ENCODE results near the gene HCN4. TPM values are rescaled to one million over a fixed set of nuclear protein-coding genes. Genes with fewer than 3 reads are reported as not detected.

Gene HCN4
- total RNA-seq, 1 experiment from 2014 or later, result 0.07 TPM

DNA sequence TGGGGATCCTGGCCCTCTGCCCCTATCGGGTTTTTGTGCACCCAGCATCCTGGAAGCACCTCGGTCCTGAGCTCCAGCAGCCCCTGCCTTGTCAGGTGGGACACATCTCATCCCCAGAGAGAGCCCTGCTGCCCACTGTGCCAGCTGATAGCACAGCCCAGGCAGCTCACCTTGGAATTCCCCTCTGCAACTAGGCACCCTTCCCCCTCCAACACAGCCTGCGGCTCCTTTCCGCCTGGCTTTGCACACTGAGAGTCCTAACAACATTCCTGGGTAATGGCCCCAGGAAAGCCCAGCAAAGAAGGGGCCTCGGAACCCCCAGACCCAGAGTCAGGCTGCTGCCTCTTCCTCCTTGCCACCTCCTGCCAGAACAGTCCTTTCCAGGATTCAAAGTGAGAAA, 5.9 kb downstream of the HCN4 start:
- H3K27me3 Mint-ChIP-seq (ENCODE audit: unreplicated experiment), result peaks cover 98% of the 10 kb centered on the region
- peaks cover 4% of the 10 kb centered on the region for H3K36me3 Mint-ChIP-seq (ENCODE audit: insufficient read depth, unreplicated experiment)
- TF ChIP-seq, protein P1, sequence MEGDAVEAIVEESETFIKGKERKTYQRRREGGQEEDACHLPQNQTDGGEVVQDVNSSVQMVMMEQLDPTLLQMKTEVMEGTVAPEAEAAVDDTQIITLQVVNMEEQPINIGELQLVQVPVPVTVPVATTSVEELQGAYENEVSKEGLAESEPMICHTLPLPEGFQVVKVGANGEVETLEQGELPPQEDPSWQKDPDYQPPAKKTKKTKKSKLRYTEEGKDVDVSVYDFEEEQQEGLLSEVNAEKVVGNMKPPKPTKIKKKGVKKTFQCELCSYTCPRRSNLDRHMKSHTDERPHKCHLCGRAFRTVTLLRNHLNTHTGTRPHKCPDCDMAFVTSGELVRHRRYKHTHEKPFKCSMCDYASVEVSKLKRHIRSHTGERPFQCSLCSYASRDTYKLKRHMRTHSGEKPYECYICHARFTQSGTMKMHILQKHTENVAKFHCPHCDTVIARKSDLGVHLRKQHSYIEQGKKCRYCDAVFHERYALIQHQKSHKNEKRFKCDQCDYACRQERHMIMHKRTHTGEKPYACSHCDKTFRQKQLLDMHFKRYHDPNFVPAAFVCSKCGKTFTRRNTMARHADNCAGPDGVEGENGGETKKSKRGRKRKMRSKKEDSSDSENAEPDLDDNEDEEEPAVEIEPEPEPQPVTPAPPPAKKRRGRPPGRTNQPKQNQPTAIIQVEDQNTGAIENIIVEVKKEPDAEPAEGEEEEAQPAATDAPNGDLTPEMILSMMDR (IDR thresholded peaks at IDR 0.05; ENCODE audit: unreplicated experiment), result no peak
- H3K4me1 Mint-ChIP-seq (ENCODE audit: low read depth, unreplicated experiment), result no peaks in the 10 kb centered on the region
- no peak for DNase-seq
- no peak overlapping the region for H3K4me3 Mint-ChIP-seq (ENCODE audit: low read depth, unreplicated experiment)
- H3K27ac Mint-ChIP-seq (ENCODE audit: unreplicated experiment), result no peak overlapping the region
- CTCF ChIA-PET, result no interaction called here
- no TSS peak for BruUV-seq (replicated peaks)
- H3K9me3 Mint-ChIP-seq (ENCODE audit: low read depth, unreplicated experiment), result no peaks in the 10 kb centered on the region
- intact Hi-C loops (cut with micrococcal nuclease; ENCODE audit: unreplicated experiment), result no loop called here

DNA sequence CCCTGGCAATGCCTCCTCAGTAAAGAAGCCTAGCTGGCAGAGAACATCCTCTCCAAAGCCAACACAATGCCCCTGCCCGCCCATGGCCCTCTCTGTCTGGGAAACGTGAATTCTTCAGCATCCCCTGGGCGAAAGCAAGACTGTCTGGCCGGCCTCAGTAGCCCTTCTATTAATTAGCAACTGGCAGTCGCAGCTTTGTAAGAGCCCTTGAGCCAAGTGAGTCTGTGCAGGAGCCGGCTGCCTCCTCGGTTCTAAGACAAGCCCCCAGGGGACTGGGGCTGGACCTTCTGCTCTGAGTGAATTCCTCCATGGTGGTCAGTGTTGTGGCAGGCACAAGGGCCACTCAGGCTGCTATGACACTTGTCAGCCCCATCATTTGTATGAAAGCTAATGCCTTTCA, 7.4 kb downstream of the HCN4 start:
- CTCF ChIA-PET, result no interaction called here
- Mint-ChIP-seq H3K27ac (ENCODE audit: unreplicated experiment) (no peak overlapping the region), H3K27me3 (ENCODE audit: unreplicated experiment) (peaks cover 100% of the 10 kb centered on the region), H3K9me3 (ENCODE audit: low read depth, unreplicated experiment) (no peaks in the 10 kb centered on the region), H3K4me3 (ENCODE audit: low read depth, unreplicated experiment) (no peak overlapping the region), H3K4me1 (ENCODE audit: low read depth, unreplicated experiment) (no peaks in the 10 kb centered on the region), H3K36me3 (ENCODE audit: insufficient read depth, unreplicated experiment) (no peaks in the 10 kb centered on the region)
- no TSS peak for BruUV-seq (replicated peaks)
- TF ChIP-seq, protein P1 (IDR thresholded peaks at IDR 0.05; ENCODE audit: unreplicated experiment), result no peak
- intact Hi-C loops (cut with micrococcal nuclease; ENCODE audit: unreplicated experiment), result no loop called here
- DNase-seq, result no peak

DNA sequence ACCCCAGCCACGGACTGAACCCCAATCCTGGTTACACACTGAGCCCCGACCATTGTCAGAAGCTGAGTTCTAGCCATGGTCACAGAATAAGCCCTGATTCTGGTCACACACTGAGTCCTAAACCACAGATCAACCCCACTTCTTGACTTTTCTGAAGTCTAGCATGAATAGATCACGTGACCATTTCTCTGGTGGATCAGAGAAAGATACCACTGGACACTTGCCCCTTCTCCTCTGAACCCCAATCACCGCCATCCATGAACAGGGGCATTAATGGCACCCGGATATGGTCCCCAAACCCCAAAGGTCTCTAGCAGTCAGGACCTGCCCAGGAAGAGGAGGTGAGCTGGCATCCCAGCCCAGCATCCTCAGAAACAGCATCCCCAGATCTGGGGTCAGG, 9.1 kb downstream of the HCN4 start:
- Mint-ChIP-seq H3K4me3 (ENCODE audit: low read depth, unreplicated experiment) (no peak overlapping the region), H3K36me3 (ENCODE audit: insufficient read depth, unreplicated experiment) (no peaks in the 10 kb centered on the region), H3K27ac (ENCODE audit: unreplicated experiment) (no peak overlapping the region), H3K9me3 (ENCODE audit: low read depth, unreplicated experiment) (no peaks in the 10 kb centered on the region), H3K27me3 (ENCODE audit: unreplicated experiment) (peaks cover 94% of the 10 kb centered on the region), H3K4me1 (ENCODE audit: low read depth, unreplicated experiment) (no peaks in the 10 kb centered on the region)
- intact Hi-C loops (cut with micrococcal nuclease; ENCODE audit: unreplicated experiment), result no loop called here
- BruUV-seq (replicated peaks), result no TSS peak
- TF ChIP-seq, protein P1 (IDR thresholded peaks at IDR 0.05; ENCODE audit: unreplicated experiment), result no peak
- DNase-seq, result no peak
- CTCF ChIA-PET, result no interaction called here

DNA sequence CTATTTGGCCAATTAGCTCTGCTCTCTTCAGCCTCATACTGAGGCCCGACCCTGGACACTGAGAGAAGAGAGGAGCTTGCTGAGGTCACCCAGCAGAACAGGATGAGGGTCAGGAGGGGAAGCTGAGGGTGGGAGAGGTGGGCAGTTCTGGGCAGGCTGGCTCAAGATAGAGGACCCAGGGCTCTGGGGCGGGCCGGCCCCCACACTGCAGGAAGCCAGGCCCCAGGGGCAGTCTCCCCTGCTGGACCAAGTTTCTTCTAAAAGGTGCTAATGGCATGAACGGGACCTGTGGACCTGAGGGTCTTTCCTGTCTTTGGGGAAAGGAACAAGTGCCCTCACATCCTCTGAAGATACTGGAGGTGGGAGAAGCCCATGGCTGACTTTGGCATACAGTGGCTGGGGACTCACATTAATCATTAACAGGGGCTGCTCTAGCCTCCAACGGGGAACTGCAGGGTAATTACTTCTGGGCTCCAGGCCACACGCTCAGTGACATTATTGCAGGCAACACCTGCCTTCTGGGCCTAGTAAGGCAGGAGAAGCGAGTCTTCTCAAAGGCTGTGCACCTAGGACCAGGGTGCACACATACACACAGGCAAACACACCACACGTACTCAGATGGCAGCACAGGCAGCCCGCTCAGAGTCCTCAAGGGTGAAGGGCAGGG, 10.6 kb downstream of the HCN4 start:
- Mint-ChIP-seq H3K27me3 (ENCODE audit: unreplicated experiment) (peaks cover 79% of the 10 kb centered on the region), H3K27ac (ENCODE audit: unreplicated experiment) (no peak overlapping the region), H3K4me3 (ENCODE audit: low read depth, unreplicated experiment) (no peak overlapping the region), H3K36me3 (ENCODE audit: insufficient read depth, unreplicated experiment) (no peaks in the 10 kb centered on the region), H3K9me3 (ENCODE audit: low read depth, unreplicated experiment) (no peaks in the 10 kb centered on the region), H3K4me1 (ENCODE audit: low read depth, unreplicated experiment) (no peaks in the 10 kb centered on the region)
- peak; percentile 36 for DNase-seq
- TF ChIP-seq, protein P1 (IDR thresholded peaks at IDR 0.05; ENCODE audit: unreplicated experiment), result no peak
- intact Hi-C loops (cut with micrococcal nuclease; ENCODE audit: unreplicated experiment), result no loop called here
- CTCF ChIA-PET, result no interaction called here
- no TSS peak for BruUV-seq (replicated peaks)

Data from Calu3 (cell line).